GM21825 (cell line): ENCODE results near the gene EIF3D.

Source experiments
- ATAC-seq: cut with Tn5 transposase; IDR thresholded peaks from one replicate; pipeline ENCODE4 v1.9.1; 2021; ENCODE audit warnings: mild to moderate bottlenecking, moderate library complexity; ENCODE audit not compliant: unreplicated experiment

Gene EIF3D

GRCh38 chr22:36528795-36529751, at the start of gene EIF3D:
TSS of gene EIF3D (minus strand) at chr22:36529166. CDS start at chr22:36526121, 3,045 bp downstream.
- peak; percentile 90 for ATAC-seq

- no peak for ATAC-seq
Measured at GRCh38 chr22:36578619-36579018, 49.7 kb upstream of the EIF3D start.

GRCh38 chr22:36577019-36577418, 48.1 kb upstream of the EIF3D start:
- no peak for ATAC-seq

- no peak for ATAC-seq
Measured at GRCh38 chr22:36574728-36575127, 45.8 kb upstream of the EIF3D start.

GRCh38 chr22:36573815-36574363, 44.9 kb upstream of the EIF3D start:
- ATAC-seq = no peak

- ATAC-seq = no peak
Measured at GRCh38 chr22:36571991-36572390, 43.0 kb upstream of the EIF3D start.

GRCh38 chr22:36569999-36570398, 41.0 kb upstream of the EIF3D start:
- no peak for ATAC-seq

GRCh38 chr22:36568846-36569245, 39.9 kb upstream of the EIF3D start:
- ATAC-seq = no peak

GRCh38 chr22:36566720-36567119, 37.8 kb upstream of the EIF3D start:
- no peak for ATAC-seq

- no peak for ATAC-seq
Measured at GRCh38 chr22:36565686-36566085, 36.7 kb upstream of the EIF3D start.

GRCh38 chr22:36565159-36565507, 36.2 kb upstream of the EIF3D start:
- no peak for ATAC-seq

- ATAC-seq = no peak
Measured at GRCh38 chr22:36564422-36565158, 35.6 kb upstream of the EIF3D start.

- ATAC-seq = no peak
Measured at GRCh38 chr22:36563898-36564297, 34.9 kb upstream of the EIF3D start.

- ATAC-seq = no peak
Measured at GRCh38 chr22:36563444-36563843, 34.5 kb upstream of the EIF3D start.

- no peak for ATAC-seq
Measured at GRCh38 chr22:36563001-36563400, 34.0 kb upstream of the EIF3D start.

GRCh38 chr22:36562261-36562835, 33.4 kb upstream of the EIF3D start:
- ATAC-seq = no peak

- no peak for ATAC-seq
Measured at GRCh38 chr22:36561291-36561811, 32.4 kb upstream of the EIF3D start.

GRCh38 chr22:36560001-36560400, 31.0 kb upstream of the EIF3D start:
- no peak for ATAC-seq

GRCh38 chr22:36554098-36554497, 25.1 kb upstream of the EIF3D start:
- no peak for ATAC-seq

GRCh38 chr22:36552289-36552688, 23.3 kb upstream of the EIF3D start:
- ATAC-seq = no peak
